Gastroesophageal sphincter (tissue), 4 donors: ENCODE results near the gene SRSF8. TPM values are rescaled to one million over a fixed set of nuclear protein-coding genes. Genes with fewer than 3 reads are reported as not detected.

Experiments used
- ATAC-seq: fragments of 150-250 bp; one replicate; pipeline ENCODE4 v1.9.1; 2016; ENCODE audit warnings: mild to moderate bottlenecking, moderate library complexity
- H3K27ac ChIP-seq, 4 donors: fragments of 200-600 bp; sonication (generic) in 3 of 4; 1 replicate in 3 of 4; 2 replicates in 1 of 4; pipeline ENCODE4 v1.5.1; 2016 to 2019
- H3K27me3 ChIP-seq: fragments of 200-600 bp; sonication (generic); one replicate; pipeline ENCODE4 v1.5.1; 2019
- H3K36me3 ChIP-seq, 2 donors: fragments of 200-600 bp; sonication (generic); one replicate each; pipeline ENCODE4 v1.5.1; 2019; ENCODE audit warnings: control low read depth in 1 of 2
- H3K4me1 ChIP-seq, 3 donors: fragments of 200-600 bp; sonication (generic); 1 replicate in 2 of 3; 2 replicates in 1 of 3; pipeline ENCODE4 v1.5.1; 2016 to 2019; ENCODE audit warnings: control low read depth in 2 of 3
- H3K4me3 ChIP-seq, 2 donors: fragments of 200-600 bp; sonication (generic); one replicate each; pipeline ENCODE4 v1.5.1; 2019; ENCODE audit warnings: mild to moderate bottlenecking in 1 of 2, moderate library complexity in 1 of 2
- H3K9me3 ChIP-seq, 3 donors: fragments of 200-600 bp; sonication (generic); one replicate each; pipeline ENCODE4 v1.5.1; 2017 to 2019; ENCODE audit warnings: control low read depth in 2 of 3
- EP300 ChIP-seq: sonication (generic); formaldehyde crosslinking; IDR thresholded peaks from one replicate; pipeline ENCODE4 v1.6.1; 2017; ENCODE audit warnings: antibody characterized with exemption, mild to moderate bottlenecking
- POLR2A ChIP-seq, 2 donors: fragments of 450-650 bp; IDR thresholded peaks; one replicate each; pipeline ENCODE4 v1.6.1; 2017; ENCODE audit warnings: antibody characterized with exemption in 2 of 2, mild to moderate bottlenecking in 2 of 2, moderate library complexity in 1 of 2
- POLR2AphosphoS5 ChIP-seq: sonication (generic); formaldehyde crosslinking; IDR thresholded peaks from one replicate; pipeline ENCODE4 v1.6.1; 2017; ENCODE audit warnings: antibody characterized with exemption
- WGBS, 2 donors: methylation state at CpG; one replicate each; pipeline ENCODE4 v1.1.5; 2018; ENCODE audit warnings: low coverage in 1 of 2; 5-methylcytosine and 5-hydroxymethylcytosine counted together
- total RNA-seq, 4 donors: library from RNA; depleted of rRNA; stranded (reverse); fragments of >200 nt; gene quantifications; one replicate each; pipeline ENCODE4 v1.1.0, GENCODE V29; 2016
- TF ChIP-seq, protein P1 (sequence below), 4 experiments: fragments of 200-600 bp in 2 of 4; fragments of 450-650 bp in 2 of 4; sonication (generic) in 1 of 4; IDR thresholded peaks; one replicate each; pipeline ENCODE4 v1.5.1; 2017 to 2019; ENCODE audit warnings: antibody characterized with exemption in 4 of 4, mild to moderate bottlenecking in 2 of 4, moderate library complexity in 2 of 4

Gene SRSF8
- total RNA-seq, 4 donors from 2014 or later = 28.6 to 34.9 (median 33.0) TPM

DNA sequence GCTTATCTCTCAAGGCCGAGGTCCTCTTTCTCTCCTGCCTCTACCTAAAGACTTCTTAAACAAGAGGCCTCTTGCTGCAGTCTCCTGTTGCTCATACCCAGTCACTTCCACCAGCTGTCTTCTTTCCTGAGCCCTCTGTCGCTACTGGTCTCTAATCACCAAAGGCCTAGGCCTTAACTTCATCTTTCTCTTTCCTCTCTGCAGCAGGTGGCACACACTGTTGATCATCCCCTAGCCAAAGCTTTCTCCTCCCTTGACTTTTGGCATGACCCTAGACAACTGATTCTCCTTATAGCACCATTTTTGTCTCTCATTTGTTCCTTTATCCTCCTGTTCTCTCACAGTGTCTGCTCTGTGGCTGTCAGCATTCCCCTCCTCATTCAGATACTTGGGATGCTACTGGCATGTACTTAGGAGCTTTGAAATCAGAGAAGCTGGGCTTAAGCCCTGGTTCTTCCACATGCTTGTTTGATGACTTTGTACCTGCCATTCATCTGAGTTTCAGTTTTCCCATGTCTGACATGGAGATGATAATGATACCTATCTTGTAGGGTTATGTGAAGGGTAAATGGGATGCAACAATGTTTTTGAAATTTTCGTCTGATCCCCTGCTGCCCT is 45.3 kb downstream of the SRSF8 start:
- H3K27ac ChIP-seq = no peak overlapping the region
- no peaks in the 10 kb centered on the region for H3K9me3 ChIP-seq
- peaks cover 0 to 29% (median 9%) of the 10 kb centered on the region in 3 donors for H3K4me1 ChIP-seq
- WGBS, 2 donors = 65 to 75% methylated on average over 3 of the region's 3 CpGs
- TF ChIP-seq POLR2AphosphoS5 (no peak), EP300 (no peak), POLR2A (IDR thresholded peaks at IDR 0.05) (no peak)
- TF ChIP-seq, protein P1, sequence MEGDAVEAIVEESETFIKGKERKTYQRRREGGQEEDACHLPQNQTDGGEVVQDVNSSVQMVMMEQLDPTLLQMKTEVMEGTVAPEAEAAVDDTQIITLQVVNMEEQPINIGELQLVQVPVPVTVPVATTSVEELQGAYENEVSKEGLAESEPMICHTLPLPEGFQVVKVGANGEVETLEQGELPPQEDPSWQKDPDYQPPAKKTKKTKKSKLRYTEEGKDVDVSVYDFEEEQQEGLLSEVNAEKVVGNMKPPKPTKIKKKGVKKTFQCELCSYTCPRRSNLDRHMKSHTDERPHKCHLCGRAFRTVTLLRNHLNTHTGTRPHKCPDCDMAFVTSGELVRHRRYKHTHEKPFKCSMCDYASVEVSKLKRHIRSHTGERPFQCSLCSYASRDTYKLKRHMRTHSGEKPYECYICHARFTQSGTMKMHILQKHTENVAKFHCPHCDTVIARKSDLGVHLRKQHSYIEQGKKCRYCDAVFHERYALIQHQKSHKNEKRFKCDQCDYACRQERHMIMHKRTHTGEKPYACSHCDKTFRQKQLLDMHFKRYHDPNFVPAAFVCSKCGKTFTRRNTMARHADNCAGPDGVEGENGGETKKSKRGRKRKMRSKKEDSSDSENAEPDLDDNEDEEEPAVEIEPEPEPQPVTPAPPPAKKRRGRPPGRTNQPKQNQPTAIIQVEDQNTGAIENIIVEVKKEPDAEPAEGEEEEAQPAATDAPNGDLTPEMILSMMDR (IDR thresholded peaks at IDR 0.05) = no peak
- no peak overlapping the region for H3K4me3 ChIP-seq
- no peak for ATAC-seq
- H3K27me3 ChIP-seq = no peaks in the 10 kb centered on the region
- H3K36me3 ChIP-seq = peaks cover 0 to 14% of the 10 kb centered on the region in 2 donors

DNA sequence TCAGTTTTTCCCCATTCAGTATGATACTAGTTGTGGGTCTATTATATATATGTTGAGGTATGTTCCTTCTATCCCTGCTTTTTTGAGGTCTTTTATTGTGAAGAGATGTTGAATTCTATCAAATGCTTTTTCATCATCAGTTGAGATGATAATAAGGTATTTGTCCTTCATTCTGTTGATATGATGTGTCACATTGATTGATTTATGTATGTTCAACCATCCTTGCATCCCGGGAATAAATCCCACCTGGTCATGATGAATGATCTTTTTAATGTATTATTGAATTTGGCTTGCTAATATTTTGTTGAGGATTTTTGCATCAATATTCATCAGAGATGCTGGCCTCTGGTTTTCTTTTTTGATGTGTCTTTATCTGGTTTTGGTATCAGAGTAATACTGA is 48.9 kb downstream of the SRSF8 start:
- no peak for ATAC-seq
- WGBS, 2 donors = 54 to 63% methylated on average over 1 of the region's 1 CpG

DNA sequence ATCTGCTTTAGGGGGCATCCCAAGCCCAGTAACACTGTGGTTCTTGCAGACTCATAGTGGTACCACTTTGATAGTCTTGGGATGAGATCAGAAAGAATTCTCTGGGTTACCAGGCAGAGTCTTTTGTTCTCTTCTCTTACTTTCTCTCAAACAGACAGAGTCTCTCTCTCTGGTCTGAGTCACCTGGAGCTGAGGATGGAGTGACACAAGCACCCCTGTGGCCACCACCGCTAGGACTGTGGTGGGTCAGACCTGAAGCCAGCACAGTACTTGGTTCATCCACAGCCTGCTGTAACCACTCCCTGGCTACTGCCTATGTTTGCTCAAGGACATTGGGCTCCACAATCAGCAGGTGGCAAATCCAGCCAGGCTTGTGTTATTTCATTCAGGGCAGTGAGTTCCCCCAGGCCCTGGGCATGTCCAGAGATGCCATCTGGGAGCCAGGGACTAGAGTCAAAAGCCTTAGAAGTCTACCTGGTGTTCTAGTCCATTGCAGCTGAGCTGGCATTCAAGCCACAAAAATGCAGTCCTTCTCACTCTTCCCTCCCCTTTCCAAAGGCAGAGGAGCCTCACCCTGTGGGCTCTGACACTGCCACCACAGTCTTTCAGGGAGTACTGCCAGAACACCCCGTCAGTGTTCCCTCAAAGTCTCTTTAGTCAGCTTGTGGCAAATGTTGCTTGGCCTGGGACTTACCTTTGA is 52.8 kb downstream of the SRSF8 start:
- TF ChIP-seq, protein P1 (IDR thresholded peaks at IDR 0.05) = no peak
- TF ChIP-seq POLR2A (IDR thresholded peaks at IDR 0.05) (no peak), EP300 (no peak), POLR2AphosphoS5 (no peak)
- H3K36me3 ChIP-seq = no peaks in the 10 kb centered on the region
- ATAC-seq = no peak
- H3K9me3 ChIP-seq = peaks cover 0 to 5% (median 0%) of the 10 kb centered on the region in 3 donors
- H3K4me1 ChIP-seq = peaks cover 0 to 5% (median 0%) of the 10 kb centered on the region in 3 donors
- WGBS, 2 donors = 83 to 100% methylated on average over 1 of the region's 2 CpGs
- H3K4me3 ChIP-seq = no peak overlapping the region
- H3K27me3 ChIP-seq = no peaks in the 10 kb centered on the region
- H3K27ac ChIP-seq = no peak overlapping the region

More for the DNA sequence above, 48.9 kb downstream of the SRSF8 start:
- H3K9me3 ChIP-seq = peaks cover 0 to 5% (median 0%) of the 10 kb centered on the region in 3 donors
- H3K4me1 ChIP-seq = peaks cover 0 to 4% (median 0%) of the 10 kb centered on the region in 3 donors
- no peak overlapping the region for H3K27ac ChIP-seq
- no peaks in the 10 kb centered on the region for H3K27me3 ChIP-seq
- no peak overlapping the region for H3K4me3 ChIP-seq
- TF ChIP-seq, protein P1 (IDR thresholded peaks at IDR 0.05) = no peak
- TF ChIP-seq POLR2AphosphoS5 (no peak), POLR2A (IDR thresholded peaks at IDR 0.05) (no peak), EP300 (no peak)
- no peaks in the 10 kb centered on the region for H3K36me3 ChIP-seq

Other genes with a start within 250 kb of the SRSF8 start
- 10 to 100 TPM; 32.9 to 54.8 (median 44.1) TPM for gene CWC15, start 93.4 kb upstream of the SRSF8 start, total RNA-seq
- gene KDM4D, start 93.2 kb upstream of the SRSF8 start, total RNA-seq = under 1 TPM; 0.67 to 0.89 (median 0.79) TPM
- not detected for gene KDM4E, start 41.7 kb upstream of the SRSF8 start, total RNA-seq
- gene KDM4F, start 17.5 kb upstream of the SRSF8 start, total RNA-seq = under 1 TPM in 1 of 4 donors, not detected in 3; 0.15 TPM
- gene ENDOD1, start 22.9 kb downstream of the SRSF8 start, total RNA-seq = 10 to 100 TPM; 34.6 to 68.3 (median 54.6) TPM
- gene SESN3, start 164.3 kb downstream of the SRSF8 start, total RNA-seq = 10 to 100 TPM; 24.5 to 32.8 (median 28.8) TPM